B cell (primary cell): ENCODE data around the gene APCDD1. TPM values are rescaled to one million over a fixed set of nuclear protein-coding genes. Genes with fewer than 3 reads are reported as not detected.

ENCODE experiments used
- ATAC-seq: fragments of 200-7000 bp; cut with Tn5 transposase; one replicate; pipeline ENCODE4 v1.10.0; 2021; ENCODE audit warnings: low read depth, mild to moderate bottlenecking, moderate number of reproducible peaks, moderate library complexity
- CTCF ChIA-PET: fragments of 350-600 bp; sonication (Branson Sonifier 250); formaldehyde crosslinking; loops from one replicate; lab custom pipeline; 2021; ENCODE audit warnings: antibody characterized with exemption, inconsistent platforms; lab: Charles Lee
- POLR2A ChIA-PET: fragments of 350-600 bp; sonication (Branson Sonifier 250); formaldehyde crosslinking; loops from one replicate; lab custom pipeline; 2021; ENCODE audit warnings: antibody characterized with exemption; lab: Charles Lee
- DNase-seq: peaks from one replicate; pipeline ENCODE4 v3.0.0; 2013
- H2AFZ ChIP-seq: 2 replicates; pipeline ENCODE4 v1.6.1; 2012; ENCODE audit warnings: mild to moderate bottlenecking, low read depth, low read length; ENCODE audit not compliant: insufficient read depth, poor library complexity, severe bottlenecking
- H3K27ac ChIP-seq, 2 donors: 1 replicate in 1 of 2; 2 replicates in 1 of 2; pipeline ENCODE4 v1.5.1; 2012 to 2013; ENCODE audit warnings: low read length in 2 of 2, mild to moderate bottlenecking in 2 of 2, moderate library complexity in 1 of 2
- H3K27me3 ChIP-seq, 4 experiments: fragments of 200-600 bp in 1 of 4; sonication (generic) in 1 of 4; replicated peaks in 1 of 4; 1 replicate in 2 of 4; 2 replicates in 2 of 4; pipeline versions ENCODE4 v1.6.1 to v1.7.0; 2013 to 2016; ENCODE audit warnings: low read length in 3 of 4, mild to moderate bottlenecking in 2 of 4, mixed read lengths in 1 of 4, moderate library complexity in 1 of 4; ENCODE audit not compliant: insufficient read depth in 4 of 4, control insufficient read depth in 3 of 4; ENCODE audit errors: control extremely low read depth in 1 of 4
- H3K36me3 ChIP-seq, 2 experiments: replicated peaks in 1 of 2; 1 replicate in 1 of 2; 2 replicates in 1 of 2; pipeline versions ENCODE4 v1.6.1 to v1.7.1; 2013; ENCODE audit warnings: low read length in 1 of 2; ENCODE audit not compliant: insufficient read depth in 2 of 2, control insufficient read depth in 1 of 2; ENCODE audit errors: control extremely low read depth in 1 of 2, extremely low read depth in 1 of 2
- H3K4me1 ChIP-seq, 2 donors: fragments of 200-600 bp in 1 of 2; sonication (generic) in 1 of 2; 1 replicate in 1 of 2; 2 replicates in 1 of 2; pipeline versions ENCODE4 v1.5.1 to v1.6.1; 2013 to 2017; ENCODE audit warnings: low read length in 2 of 2; ENCODE audit not compliant: control insufficient read depth in 2 of 2, insufficient read depth in 2 of 2
- H3K4me2 ChIP-seq: replicated peaks from 2 replicates; pipeline ENCODE3; 2012; ENCODE audit warnings: mild to moderate bottlenecking, low read depth, low read length; ENCODE audit not compliant: poor library complexity, severe bottlenecking
- H3K4me3 ChIP-seq, 5 experiments: fragments of 200-600 bp in 1 of 5; sonication (generic) in 1 of 5; 1 replicate in 3 of 5; 2 replicates in 2 of 5; pipeline versions ENCODE4 v1.5.1 to v1.7.0; 2011 to 2016; ENCODE audit warnings: low read length in 4 of 5, mild to moderate bottlenecking in 4 of 5, low read depth in 2 of 5, control low read depth in 1 of 5, moderate library complexity in 1 of 5; ENCODE audit not compliant: insufficient read depth in 1 of 5; ENCODE audit errors: control extremely low read depth in 1 of 5, extremely low read depth in 1 of 5
- H3K79me2 ChIP-seq: fragments of 200-600 bp; sonication (generic); one replicate; pipeline ENCODE4 v1.6.0; 2016; ENCODE audit warnings: low read length; ENCODE audit not compliant: control insufficient read depth, insufficient read depth
- H3K9ac ChIP-seq: fragments of 200-600 bp; sonication (generic); 2 replicates; pipeline ENCODE4 v1.6.1; 2017; ENCODE audit warnings: mild to moderate bottlenecking, low read length, moderate library complexity
- H3K9me3 ChIP-seq, 3 donors: one replicate each; pipeline versions ENCODE4 v1.6.1 to v1.7.1; 2013; ENCODE audit warnings: low read length in 2 of 3; ENCODE audit not compliant: control insufficient read depth in 2 of 3, insufficient read depth in 1 of 3; ENCODE audit errors: control extremely low read depth in 1 of 3
- H4K20me1 ChIP-seq: 2 replicates; pipeline ENCODE4 v1.6.0; 2012; ENCODE audit warnings: mild to moderate bottlenecking, low read length; ENCODE audit not compliant: insufficient read depth, control insufficient read depth, poor library complexity, severe bottlenecking
- H3K27ac Mint-ChIP-seq: one replicate; pipeline ENCODE4 v1.8.0; 2021; ENCODE audit warnings: mixed read lengths
- H3K27me3 Mint-ChIP-seq: one replicate; pipeline ENCODE4 v1.8.0; 2021; ENCODE audit warnings: mixed read lengths
- H3K4me1 Mint-ChIP-seq: one replicate; pipeline ENCODE4 v1.8.0; 2021; ENCODE audit warnings: mixed read lengths
- H3K4me3 Mint-ChIP-seq: one replicate; pipeline ENCODE4 v1.8.0; 2021; ENCODE audit warnings: mixed read lengths
- H3K9me3 Mint-ChIP-seq: one replicate; pipeline ENCODE4 v1.8.0; 2022; ENCODE audit warnings: mixed read lengths; ENCODE audit not compliant: insufficient read depth
- EZH2 ChIP-seq: IDR thresholded peaks from 2 replicates; pipeline ENCODE4 v1.6.1; 2012; ENCODE audit warnings: borderline replicate concordance, low read depth, mild to moderate bottlenecking, moderate library complexity, low read length; ENCODE audit not compliant: insufficient read depth, poor library complexity, severe bottlenecking
- WGBS: methylation state at CpG from one replicate; pipeline ENCODE4 v1.1.5; 2013; ENCODE audit warnings: missing lambda C conversion rate; ENCODE audit not compliant: insufficient coverage; 5-methylcytosine and 5-hydroxymethylcytosine counted together
- intact Hi-C: fragments of 100-400 bp; cut with micrococcal nuclease; formaldehyde crosslinking; loops from one replicate; pipeline ENCODE4 v1.10.0; 2022
- polyA plus RNA-seq: library from polyadenylated mRNA; depleted of rRNA; stranded (reverse); fragments of >200 nt; gene quantifications from 2 replicates; pipeline ENCODE4 v1.2.3, GENCODE V29; 2012
- total RNA-seq, 2 donors: library from RNA; stranded (reverse); fragments of 120-200 nt in 1 of 2; gene quantifications; 1 replicate in 1 of 2; 2 replicates in 1 of 2; pipeline versions ENCODE4 v1.2.3 to v1.2.4, GENCODE V29; 2013 to 2022
- TF ChIP-seq, protein P1 (sequence below): fragments of 200-600 bp; IDR thresholded peaks from one replicate; pipeline ENCODE4 v1.8.0; 2022; ENCODE audit warnings: antibody characterized with exemption, mild to moderate bottlenecking

Gene APCDD1
- total and polyA plus RNA-seq, 2 donors (not counting 1 experiment from before 2014, with no cell fraction given): 1.0 to 1.1 TPM

DNA sequence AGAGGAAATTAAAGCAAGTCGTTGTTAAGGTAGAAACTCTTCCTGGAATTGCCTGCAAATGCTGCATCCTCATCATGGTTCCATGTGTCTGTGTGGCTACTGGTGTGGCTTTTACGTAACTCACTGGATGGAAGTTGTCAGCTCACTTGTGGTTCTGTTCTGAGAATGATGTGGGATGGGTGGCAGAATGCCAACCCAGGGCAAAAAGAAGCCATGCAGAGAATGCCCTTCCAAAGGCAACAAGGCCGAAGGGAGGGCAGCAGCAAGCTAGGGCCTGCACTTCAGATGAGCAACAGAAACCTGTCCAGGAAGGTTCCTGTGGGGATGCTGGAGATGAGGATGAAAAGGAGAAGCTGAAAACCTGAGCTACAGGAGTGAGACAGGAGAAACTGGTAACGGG, 61.0 kb downstream of the APCDD1 start:
- H3K9me3 Mint-ChIP-seq: peaks cover 4% of the 10 kb centered on the region
- Histone ChIP-seq H4K20me1 (no peaks in the 10 kb centered on the region), H3K36me3 (no peaks in the 10 kb centered on the region), H2AFZ (no peak overlapping the region), H3K79me2 (no peaks in the 10 kb centered on the region), H3K9me3 (peaks cover 0 to 4% (median 0%) of the 10 kb centered on the region in 3 donors), H3K9ac (no peak overlapping the region), H3K4me1 (peaks cover 3 to 5% of the 10 kb centered on the region in 2 donors), H3K4me2 (no peak overlapping the region), H3K27ac (no peak overlapping the region), H3K4me3 (no peak overlapping the region), H3K27me3 (peaks cover 0 to 9% (median 1%) of the 10 kb centered on the region in 4 experiments)
- H3K4me3 Mint-ChIP-seq: no peak overlapping the region
- TF ChIP-seq EZH2: no peak
- TF ChIP-seq, protein P1, sequence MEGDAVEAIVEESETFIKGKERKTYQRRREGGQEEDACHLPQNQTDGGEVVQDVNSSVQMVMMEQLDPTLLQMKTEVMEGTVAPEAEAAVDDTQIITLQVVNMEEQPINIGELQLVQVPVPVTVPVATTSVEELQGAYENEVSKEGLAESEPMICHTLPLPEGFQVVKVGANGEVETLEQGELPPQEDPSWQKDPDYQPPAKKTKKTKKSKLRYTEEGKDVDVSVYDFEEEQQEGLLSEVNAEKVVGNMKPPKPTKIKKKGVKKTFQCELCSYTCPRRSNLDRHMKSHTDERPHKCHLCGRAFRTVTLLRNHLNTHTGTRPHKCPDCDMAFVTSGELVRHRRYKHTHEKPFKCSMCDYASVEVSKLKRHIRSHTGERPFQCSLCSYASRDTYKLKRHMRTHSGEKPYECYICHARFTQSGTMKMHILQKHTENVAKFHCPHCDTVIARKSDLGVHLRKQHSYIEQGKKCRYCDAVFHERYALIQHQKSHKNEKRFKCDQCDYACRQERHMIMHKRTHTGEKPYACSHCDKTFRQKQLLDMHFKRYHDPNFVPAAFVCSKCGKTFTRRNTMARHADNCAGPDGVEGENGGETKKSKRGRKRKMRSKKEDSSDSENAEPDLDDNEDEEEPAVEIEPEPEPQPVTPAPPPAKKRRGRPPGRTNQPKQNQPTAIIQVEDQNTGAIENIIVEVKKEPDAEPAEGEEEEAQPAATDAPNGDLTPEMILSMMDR: no peak
- POLR2A ChIA-PET: no interaction called here
- H3K27ac Mint-ChIP-seq: no peak overlapping the region
- intact Hi-C loops: no loop called here
- H3K27me3 Mint-ChIP-seq: peaks cover 39% of the 10 kb centered on the region
- WGBS: 78% methylated on average over 4 of the region's 4 CpGs
- CTCF ChIA-PET: interaction anchor here (6.3 to 7.7 kb wide), 2 partner anchors 24 to 542 kb away, joined by 57 to 174 read pairs; no protein-coding TSS in a partner anchor
- ATAC-seq (no peak), DNase-seq (no peak)
- H3K4me1 Mint-ChIP-seq: peaks cover 1% of the 10 kb centered on the region

- DNase-seq (no peak), ATAC-seq (no peak)
- peaks cover 0 to 4% (median 0%) of the 10 kb centered on the region in 3 donors for H3K9me3 ChIP-seq
- peaks cover 0 to 9% (median 1%) of the 10 kb centered on the region in 4 experiments for H3K27me3 ChIP-seq
- H3K4me1 ChIP-seq: peaks cover 3 to 5% of the 10 kb centered on the region in 2 donors
- no peak overlapping the region for H3K4me2 ChIP-seq
- intact Hi-C loops: no loop called here
- 100% methylated on average over 1 of the region's 2 CpGs for WGBS
- Mint-ChIP-seq H3K9me3 (peaks cover 4% of the 10 kb centered on the region), H3K27me3 (peaks cover 35% of the 10 kb centered on the region), H3K27ac (no peak overlapping the region), H3K4me3 (no peak overlapping the region), H3K4me1 (peaks cover 1% of the 10 kb centered on the region)
- POLR2A ChIA-PET: no interaction called here
- no peak overlapping the region for H3K4me3 ChIP-seq
- H2AFZ ChIP-seq: no peak overlapping the region
- CTCF ChIA-PET: interaction anchor here (6.3 to 7.7 kb wide), 2 partner anchors 25 to 543 kb away, joined by 57 to 174 read pairs; no protein-coding TSS in a partner anchor
- no peaks in the 10 kb centered on the region for H3K79me2 ChIP-seq
- H3K9ac ChIP-seq: no peak overlapping the region
- no peaks in the 10 kb centered on the region for H3K36me3 ChIP-seq
- TF ChIP-seq EZH2: no peak
- TF ChIP-seq, protein P1: no peak
- no peaks in the 10 kb centered on the region for H4K20me1 ChIP-seq
- H3K27ac ChIP-seq: no peak overlapping the region
These were observed 61.6 kb downstream of the APCDD1 start for GRCh38 chr18:10516078-10516477.
